HCT116 (cell line): Measurements from ENCODE around the gene STRA8. TPM values are rescaled to one million over a fixed set of nuclear protein-coding genes. Genes with fewer than 3 reads are reported as not detected.

ENCODE experiments used
- ATAC-seq: fragments of 200-7000 bp; cut with Tn5 transposase; 2 replicates; pipeline ENCODE4 v1.9.1; 2020; ENCODE audit warnings: mild to moderate bottlenecking, moderate library complexity
- BruUV-seq: library from RNA; stranded (reverse); fragments of 400-500 nt; replicated peaks from 2 replicates; lab custom pipeline; 2021; lab: Mats Ljungman, UMichigan
- CTCF ChIA-PET: fragments of 300-600 bp; sonication (Branson Sonifier 250); formaldehyde crosslinking; loops from one replicate; lab custom pipeline; 2021; ENCODE audit warnings: antibody characterized with exemption; lab: Charles Lee
- POLR2A ChIA-PET: fragments of 300-600, 350-600 bp; sonication (Branson Sonifier 250); formaldehyde crosslinking; loops from one replicate; lab custom pipeline; 2021; ENCODE audit warnings: antibody characterized with exemption; lab: Charles Lee
- RAD21 ChIA-PET, 2 experiments: fragments of 300-600 bp; sonication (Branson Sonifier 250); formaldehyde crosslinking; loops; one replicate each; lab custom pipeline; 2023; ENCODE audit warnings: low total read pairs in 2 of 2; ENCODE audit not compliant: uncharacterized antibody in 2 of 2, unreplicated experiment in 2 of 2, low non-redundant PET in 1 of 2; lab: Charles Lee
- DNase-seq: peaks from one replicate; pipeline ENCODE4 v3.0.0-alpha.2; 2010; ENCODE audit warnings: low read depth, low spot score
- H2AFZ ChIP-seq: fragments of 200-600 bp; shearing (Covaris generic), sonication (generic); 2 replicates; pipeline ENCODE4 v1.6.1; 2017; ENCODE audit warnings: low read depth, mixed run types, mixed read lengths, antibody characterized with exemption, low read length; ENCODE audit not compliant: poor library complexity, severe bottlenecking
- H3K27ac ChIP-seq: 2 replicates; pipeline ENCODE4 v1.5.1; 2012; ENCODE audit warnings: low read depth, low read length
- H3K27me3 ChIP-seq: fragments of 200-600 bp; sonication (generic); 2 replicates; pipeline ENCODE4 v1.6.1; 2016; ENCODE audit warnings: mixed run types, low read length, mixed read lengths; ENCODE audit not compliant: insufficient read depth
- H3K36me3 ChIP-seq, 2 experiments: fragments of 200-500 bp in 1 of 2; fragments of 200-600 bp in 1 of 2; sonication (Bioruptor generic) in 1 of 2; sonication (generic) in 1 of 2; 2 replicates each; pipeline versions ENCODE4 v1.5.1 to v1.6.1; 2014 to 2016; ENCODE audit warnings: low read length in 2 of 2, inconsistent platforms in 1 of 2, mixed read lengths in 1 of 2, mixed run types in 1 of 2; ENCODE audit not compliant: insufficient read depth in 2 of 2, control insufficient read depth in 1 of 2
- H3K4me1 ChIP-seq, 2 experiments: fragments of 200-600 bp in 1 of 2; sonication (generic) in 1 of 2; 2 replicates each; pipeline versions ENCODE4 v1.5.1 to v1.6.1; 2012 to 2017; ENCODE audit warnings: low read length in 2 of 2, inconsistent platforms in 1 of 2, mild to moderate bottlenecking in 1 of 2, mixed read lengths in 1 of 2, mixed run types in 1 of 2, moderate library complexity in 1 of 2; ENCODE audit not compliant: insufficient read depth in 2 of 2, control insufficient read depth in 1 of 2
- H3K4me2 ChIP-seq: fragments of 200-600 bp; sonication (generic); 2 replicates; pipeline ENCODE4 v1.6.1; 2017; ENCODE audit warnings: mixed run types, low read length, mixed read lengths
- H3K4me3 ChIP-seq, 2 experiments: fragments of 200-600 bp in 1 of 2; sonication (generic) in 1 of 2; replicated peaks in 1 of 2; 2 replicates each; pipeline ENCODE4 v1.5.1; 2011 to 2016; ENCODE audit warnings: low read length in 2 of 2, control low read depth in 1 of 2, low read depth in 1 of 2, mild to moderate bottlenecking in 1 of 2, mixed read lengths in 1 of 2, mixed run types in 1 of 2
- H3K79me2 ChIP-seq: fragments of 200-600 bp; sonication (generic); 2 replicates; pipeline ENCODE4 v1.6.1; 2017; ENCODE audit warnings: mild to moderate bottlenecking, mixed run types, low read length, moderate library complexity, mixed read lengths; ENCODE audit not compliant: insufficient read depth
- H3K9ac ChIP-seq: fragments of 200-600 bp; sonication (generic); 2 replicates; pipeline ENCODE4 v1.6.1; 2016; ENCODE audit warnings: low read length, mixed read lengths
- H3K9me2 ChIP-seq: fragments of 200-600 bp; sonication (generic), shearing (Covaris generic); 2 replicates; pipeline ENCODE4 v1.6.1; 2017; ENCODE audit warnings: mixed run types, mild to moderate bottlenecking, moderate library complexity; ENCODE audit not compliant: insufficient read depth
- H3K9me3 ChIP-seq, 2 experiments: fragments of 200-500 bp in 1 of 2; fragments of 200-600 bp in 1 of 2; sonication (Bioruptor generic) in 1 of 2; sonication (generic) in 1 of 2; 2 replicates each; pipeline ENCODE4 v1.6.1; 2014 to 2017; ENCODE audit warnings: low read length in 2 of 2, mixed read lengths in 2 of 2, inconsistent platforms in 1 of 2, low read depth in 1 of 2, mild to moderate bottlenecking in 1 of 2, mixed run types in 1 of 2, moderate library complexity in 1 of 2; ENCODE audit not compliant: control insufficient read depth in 1 of 2, insufficient read depth in 1 of 2
- H4K20me1 ChIP-seq: fragments of 200-600 bp; sonication (generic), shearing (Covaris generic); 2 replicates; pipeline ENCODE4 v1.6.1; 2017; ENCODE audit warnings: mixed run types, mild to moderate bottlenecking, moderate library complexity; ENCODE audit not compliant: insufficient read depth
- ATF3 ChIP-seq: IDR thresholded peaks from 2 replicates; pipeline ENCODE4 v1.6.1; 2012
- EGR1 ChIP-seq: IDR thresholded peaks from 2 replicates; pipeline ENCODE4 v1.6.1; 2012; ENCODE audit warnings: low read depth
- ELF1 ChIP-seq: IDR thresholded peaks from 2 replicates; pipeline ENCODE4 v1.6.1; 2012; ENCODE audit warnings: low read depth, borderline replicate concordance
- MAX ChIP-seq: IDR thresholded peaks from 2 replicates; pipeline ENCODE4 v1.6.1; 2012
- POLR2AphosphoS5 ChIP-seq: IDR thresholded peaks from 2 replicates; pipeline ENCODE4 v1.6.1; 2011; ENCODE audit warnings: mild to moderate bottlenecking, low read depth, low read length, moderate library complexity
- RAD21 ChIP-seq: IDR thresholded peaks from 2 replicates; pipeline ENCODE4 v1.6.1; 2012; ENCODE audit warnings: low read depth, mild to moderate bottlenecking
- REST ChIP-seq: IDR thresholded peaks from 2 replicates; pipeline ENCODE4 v1.6.1; 2012; ENCODE audit warnings: low read depth
- SP1 ChIP-seq: IDR thresholded peaks from 2 replicates; pipeline ENCODE4 v1.6.1; 2012; ENCODE audit warnings: low read depth
- SRF ChIP-seq: IDR thresholded peaks from 2 replicates; pipeline ENCODE4 v1.6.1; 2012; ENCODE audit warnings: low read depth
- TCF7L2 ChIP-seq: IDR thresholded peaks from 2 replicates; pipeline ENCODE4 v1.7.0; 2011; ENCODE audit warnings: borderline replicate concordance, inconsistent platforms; ENCODE audit not compliant: insufficient read depth, insufficient read length; ENCODE audit errors: extremely low read depth
- YY1 ChIP-seq: IDR thresholded peaks from 2 replicates; pipeline ENCODE4 v1.6.1; 2011; ENCODE audit warnings: low read length, low read depth, moderate library complexity, mild to moderate bottlenecking; ENCODE audit not compliant: insufficient replicate concordance; ENCODE audit errors: extremely low read depth
- ZBTB33 ChIP-seq: IDR thresholded peaks from 2 replicates; pipeline ENCODE4 v1.6.1; 2011; ENCODE audit warnings: mild to moderate bottlenecking, low read length, moderate library complexity; ENCODE audit not compliant: insufficient replicate concordance; ENCODE audit errors: extremely low read depth
- intact Hi-C: fragments of 100-400 bp; cut with micrococcal nuclease; formaldehyde crosslinking; loops from 2 replicates; pipeline ENCODE4 v1.10.0; 2022
- total RNA-seq: library from RNA; stranded (reverse); gene quantifications from one replicate; pipeline ENCODE4 v1.2.1, GENCODE V29; 2021; ENCODE audit not compliant: unreplicated experiment

The STRA8 gene
- total RNA-seq, 1 experiment from 2014 or later: not detected

- ChIA-PET CTCF (no interaction called here), RAD21 (no interaction called here), POLR2A (no interaction called here)
- DNase-seq: no peak
- Histone ChIP-seq H3K4me1 (no peaks in the 10 kb centered on the region), H3K9me3 (no peaks in the 10 kb centered on the region), H3K36me3 (no peaks in the 10 kb centered on the region), H4K20me1 (no peaks in the 10 kb centered on the region), H3K27me3 (no peaks in the 10 kb centered on the region), H3K79me2 (no peaks in the 10 kb centered on the region), H3K9ac (no peak overlapping the region), H2AFZ (no peak overlapping the region), H3K4me2 (no peak overlapping the region), H3K4me3 (no peak overlapping the region), H3K9me2 (no peaks in the 10 kb centered on the region), H3K27ac (no peak overlapping the region)
- TF ChIP-seq SRF (no peak), EGR1 (no peak), TCF7L2 (no peak), RAD21 (no peak), ZBTB33 (no peak), MAX (no peak), ATF3 (no peak), ELF1 (no peak), POLR2AphosphoS5 (no peak), YY1 (no peak), SP1 (no peak), REST (no peak)
- BruUV-seq: no TSS peak
- no peak for ATAC-seq
- intact Hi-C loops: no loop called here
Measured at GRCh38 chr7:135245226-135246190, 11.9 kb downstream of the STRA8 start.
